ENCODE results near the gene NPAS2.

The NPAS2 gene, protein sequence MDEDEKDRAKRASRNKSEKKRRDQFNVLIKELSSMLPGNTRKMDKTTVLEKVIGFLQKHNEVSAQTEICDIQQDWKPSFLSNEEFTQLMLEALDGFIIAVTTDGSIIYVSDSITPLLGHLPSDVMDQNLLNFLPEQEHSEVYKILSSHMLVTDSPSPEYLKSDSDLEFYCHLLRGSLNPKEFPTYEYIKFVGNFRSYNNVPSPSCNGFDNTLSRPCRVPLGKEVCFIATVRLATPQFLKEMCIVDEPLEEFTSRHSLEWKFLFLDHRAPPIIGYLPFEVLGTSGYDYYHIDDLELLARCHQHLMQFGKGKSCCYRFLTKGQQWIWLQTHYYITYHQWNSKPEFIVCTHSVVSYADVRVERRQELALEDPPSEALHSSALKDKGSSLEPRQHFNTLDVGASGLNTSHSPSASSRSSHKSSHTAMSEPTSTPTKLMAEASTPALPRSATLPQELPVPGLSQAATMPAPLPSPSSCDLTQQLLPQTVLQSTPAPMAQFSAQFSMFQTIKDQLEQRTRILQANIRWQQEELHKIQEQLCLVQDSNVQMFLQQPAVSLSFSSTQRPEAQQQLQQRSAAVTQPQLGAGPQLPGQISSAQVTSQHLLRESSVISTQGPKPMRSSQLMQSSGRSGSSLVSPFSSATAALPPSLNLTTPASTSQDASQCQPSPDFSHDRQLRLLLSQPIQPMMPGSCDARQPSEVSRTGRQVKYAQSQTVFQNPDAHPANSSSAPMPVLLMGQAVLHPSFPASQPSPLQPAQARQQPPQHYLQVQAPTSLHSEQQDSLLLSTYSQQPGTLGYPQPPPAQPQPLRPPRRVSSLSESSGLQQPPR

DNA sequence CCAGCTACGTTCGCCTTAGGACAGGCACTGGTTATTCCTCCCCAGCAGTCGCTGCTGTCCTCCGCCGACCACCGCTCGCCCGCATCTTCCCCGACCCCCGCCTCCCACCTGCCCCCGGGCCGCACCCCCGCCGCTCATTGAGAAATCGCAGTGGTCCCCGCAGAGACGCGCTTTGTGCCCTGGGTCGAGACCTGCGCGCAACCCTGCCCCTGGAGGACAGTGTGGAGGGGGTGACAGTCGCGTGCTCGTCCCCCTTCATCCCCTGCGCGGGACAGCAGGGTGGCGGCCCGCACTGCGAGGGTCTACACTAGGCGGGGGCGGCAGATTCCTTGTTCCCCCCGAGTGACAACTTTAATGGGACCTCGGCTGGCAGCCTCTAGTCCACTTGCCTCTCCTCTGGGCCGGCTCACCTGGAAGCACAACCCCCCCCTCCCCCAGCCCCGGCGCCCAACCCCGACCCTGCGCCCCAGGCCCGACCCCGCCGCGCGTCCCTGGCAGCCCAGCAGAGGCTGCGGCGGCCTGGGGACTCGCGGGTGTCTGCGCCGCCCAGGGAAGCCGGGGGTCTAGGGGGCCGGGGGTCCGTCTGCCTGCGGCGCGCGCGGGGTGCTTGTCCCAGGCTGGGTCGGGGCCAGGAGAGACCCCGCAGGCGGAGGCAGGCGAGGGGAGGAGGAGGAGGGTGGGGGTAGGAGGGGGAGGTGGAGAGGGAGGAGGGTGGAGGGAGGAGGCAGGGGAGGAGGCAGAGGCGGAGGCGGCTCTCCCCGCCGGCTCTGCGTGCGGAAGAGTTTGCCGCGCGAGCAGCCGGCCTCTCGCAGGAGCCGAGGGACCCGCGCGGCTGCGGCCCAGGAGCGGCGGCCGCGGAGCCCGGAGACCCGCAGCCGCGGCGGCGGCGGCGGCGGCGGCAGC lies at the start of gene NPAS2:
NPAS2 (plus strand) TSS at position 770 of the 903 bp plus-strand sequence. CDS start 84,616 bp downstream, outside the sequence.
- no peak for DNase-seq (ENCODE audit: low spot score)

DNA sequence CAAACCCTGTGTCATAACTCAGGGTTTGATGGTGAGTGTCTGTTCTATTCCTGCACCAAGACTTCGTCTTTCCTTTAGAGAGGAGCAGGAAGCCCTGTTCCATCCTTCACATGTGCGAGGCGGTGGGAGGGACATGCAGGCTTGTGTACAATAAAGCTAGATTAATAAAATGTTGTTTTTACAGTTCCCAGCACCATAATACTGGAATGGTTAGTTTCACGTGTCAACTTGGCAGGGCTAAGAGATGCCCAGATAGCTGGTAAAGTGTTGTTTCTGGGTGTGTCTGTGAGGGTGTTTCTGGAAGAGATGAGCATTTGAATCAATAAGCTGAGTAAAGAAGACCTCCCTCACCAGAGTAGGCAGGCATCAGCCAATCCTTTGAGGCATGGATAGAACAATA lies 48.8 kb upstream of the NPAS2 start:
- DNase-seq (ENCODE audit: low spot score), result no peak

DNA sequence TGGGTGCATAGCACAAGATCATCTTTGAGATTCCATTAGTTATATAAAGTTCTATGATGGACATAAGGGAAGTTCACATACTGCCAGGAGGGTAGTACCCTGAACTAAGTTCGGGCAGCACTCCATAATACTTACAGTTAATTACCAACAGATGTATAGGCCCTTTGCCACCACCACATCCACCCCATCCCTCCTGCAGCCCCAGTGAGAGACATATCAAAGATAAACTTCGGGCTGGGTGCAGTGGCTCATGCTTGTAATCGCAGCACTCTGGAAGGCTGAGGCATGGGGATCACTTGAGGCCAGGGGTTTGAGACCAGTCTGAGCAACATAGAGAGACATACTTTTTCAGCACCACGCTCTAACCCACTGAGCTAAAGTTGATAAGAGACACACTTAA lies 46.4 kb upstream of the NPAS2 start:
- no peak for DNase-seq (ENCODE audit: low spot score)

DNA sequence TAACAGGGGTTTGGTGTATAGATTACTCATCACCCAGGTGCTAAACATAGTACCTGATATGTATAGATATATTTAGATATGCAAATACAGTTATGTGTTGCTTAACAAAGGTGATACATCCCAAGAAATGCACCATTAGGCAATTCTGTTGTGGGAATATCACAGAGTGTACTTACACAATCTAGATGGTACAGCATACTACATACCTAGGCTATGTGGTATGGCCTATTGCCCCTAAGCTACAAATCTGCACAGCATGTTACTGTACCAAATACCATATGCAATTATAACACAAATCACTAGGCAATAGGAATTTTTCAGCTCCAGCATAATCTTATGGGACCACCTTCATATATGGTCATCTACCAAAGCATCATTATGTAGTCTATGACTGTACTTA lies 43.5 kb upstream of the NPAS2 start:
- no peak for DNase-seq (ENCODE audit: low spot score)

DNA sequence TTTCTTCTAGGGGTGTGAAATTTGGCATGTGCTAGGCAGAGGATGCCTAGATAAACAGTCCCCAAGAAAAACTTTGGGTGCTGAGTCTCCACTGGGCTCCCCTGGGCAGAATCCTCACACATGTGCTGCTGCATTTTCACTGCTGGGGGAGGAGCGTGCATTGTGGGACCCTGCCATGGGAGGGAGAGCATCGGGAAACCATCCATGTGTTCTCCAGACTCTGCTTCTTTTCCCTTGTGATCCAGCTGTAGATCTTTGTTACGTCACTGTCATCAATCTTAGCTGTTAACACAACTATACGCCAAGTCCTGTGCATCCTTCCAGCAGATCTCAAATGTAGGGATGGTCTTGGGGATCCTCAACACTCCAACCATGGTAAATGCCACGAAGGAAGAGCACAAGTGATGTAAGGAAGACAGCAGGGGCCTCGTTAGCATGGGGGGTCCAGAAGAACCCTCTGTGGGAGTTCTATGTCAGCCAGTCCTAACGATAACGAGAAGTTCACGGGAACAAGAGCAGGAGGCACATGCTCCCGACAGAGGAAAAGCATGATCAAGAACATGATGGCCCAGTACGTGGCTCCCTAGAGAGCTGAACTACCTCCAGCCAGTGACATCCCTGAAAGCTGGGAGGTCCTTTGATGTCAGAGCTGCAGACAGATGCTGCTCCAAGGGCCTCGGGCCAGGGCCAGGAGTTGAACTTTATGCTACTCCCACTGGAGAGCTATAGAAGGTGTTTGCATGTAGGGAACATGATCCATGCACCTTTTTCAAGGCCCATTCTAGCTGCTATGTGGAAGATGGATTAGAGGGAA lies 41.1 kb upstream of the NPAS2 start:
- no peak for DNase-seq (ENCODE audit: low spot score)

DNA sequence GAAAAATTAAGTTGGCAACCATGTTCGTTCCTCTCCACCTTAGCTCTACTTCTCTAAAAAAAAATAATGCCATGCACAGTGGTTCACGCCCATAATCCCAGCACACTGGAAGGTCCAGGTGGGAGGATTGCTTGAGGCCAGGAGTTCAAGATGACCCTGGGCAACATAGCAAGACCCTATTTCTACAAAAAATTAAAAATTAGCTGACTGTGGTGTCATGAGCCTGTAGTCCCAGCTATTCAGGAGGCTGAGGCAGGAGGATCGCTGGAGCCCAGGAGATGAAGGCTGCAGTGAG lies 40.1 kb upstream of the NPAS2 start:
- no peak for DNase-seq (ENCODE audit: low spot score)

DNA sequence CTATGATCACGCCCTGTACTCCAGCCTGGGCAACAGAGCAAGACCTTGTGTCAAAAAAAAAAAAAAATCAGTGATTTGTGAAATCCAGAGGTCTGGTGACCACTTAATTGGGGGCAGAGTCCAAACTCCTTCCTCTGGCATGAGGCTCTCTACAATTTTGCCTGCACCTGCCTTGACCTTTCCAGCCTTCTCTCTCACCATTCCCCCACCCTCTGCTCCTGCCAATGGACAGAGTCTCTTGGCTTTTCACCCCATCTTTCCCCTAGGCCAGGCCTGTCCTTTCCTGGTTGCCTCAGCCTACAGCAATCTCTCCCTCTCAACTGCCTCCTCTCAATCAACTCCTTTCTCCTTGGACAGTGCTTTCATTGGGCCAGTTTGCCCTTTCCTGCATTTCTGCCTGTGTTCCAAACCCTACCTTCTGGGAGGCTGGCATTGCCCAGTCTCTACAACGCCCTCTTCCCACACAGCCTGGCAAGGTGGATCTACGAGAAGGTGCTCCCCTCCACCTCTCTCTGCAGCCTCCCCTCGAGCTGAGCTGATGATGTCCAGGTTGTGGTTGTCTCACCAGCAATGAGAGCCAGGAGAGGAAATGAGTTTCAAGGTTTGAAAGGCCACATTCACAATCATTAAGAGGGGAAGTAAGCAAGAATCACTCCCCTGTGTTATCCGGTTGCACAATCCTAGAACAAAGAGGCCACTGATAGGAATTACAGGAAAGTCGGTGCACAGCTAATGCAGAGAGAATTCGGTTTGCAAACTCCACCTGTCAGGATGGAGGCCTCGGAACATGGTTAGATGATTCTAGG lies 39.5 kb upstream of the NPAS2 start:
- DNase-seq (ENCODE audit: low spot score), result no peak

DNA sequence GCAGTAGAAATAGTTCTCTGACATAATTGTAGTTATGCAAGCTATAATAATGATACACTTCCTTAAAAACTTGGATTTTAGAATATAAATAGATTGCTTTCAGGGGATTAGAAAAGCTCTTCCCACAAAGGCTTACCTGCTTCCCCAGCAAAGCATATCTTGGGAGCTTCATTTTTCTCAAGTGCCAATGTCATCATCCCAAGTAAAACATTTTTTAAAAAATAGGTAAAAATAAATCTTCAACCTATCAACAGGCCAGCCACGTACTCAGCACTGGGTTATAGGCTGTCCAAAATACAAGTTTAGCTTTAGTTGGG lies 39.0 kb upstream of the NPAS2 start:
- no peak for DNase-seq (ENCODE audit: low spot score)

DNA sequence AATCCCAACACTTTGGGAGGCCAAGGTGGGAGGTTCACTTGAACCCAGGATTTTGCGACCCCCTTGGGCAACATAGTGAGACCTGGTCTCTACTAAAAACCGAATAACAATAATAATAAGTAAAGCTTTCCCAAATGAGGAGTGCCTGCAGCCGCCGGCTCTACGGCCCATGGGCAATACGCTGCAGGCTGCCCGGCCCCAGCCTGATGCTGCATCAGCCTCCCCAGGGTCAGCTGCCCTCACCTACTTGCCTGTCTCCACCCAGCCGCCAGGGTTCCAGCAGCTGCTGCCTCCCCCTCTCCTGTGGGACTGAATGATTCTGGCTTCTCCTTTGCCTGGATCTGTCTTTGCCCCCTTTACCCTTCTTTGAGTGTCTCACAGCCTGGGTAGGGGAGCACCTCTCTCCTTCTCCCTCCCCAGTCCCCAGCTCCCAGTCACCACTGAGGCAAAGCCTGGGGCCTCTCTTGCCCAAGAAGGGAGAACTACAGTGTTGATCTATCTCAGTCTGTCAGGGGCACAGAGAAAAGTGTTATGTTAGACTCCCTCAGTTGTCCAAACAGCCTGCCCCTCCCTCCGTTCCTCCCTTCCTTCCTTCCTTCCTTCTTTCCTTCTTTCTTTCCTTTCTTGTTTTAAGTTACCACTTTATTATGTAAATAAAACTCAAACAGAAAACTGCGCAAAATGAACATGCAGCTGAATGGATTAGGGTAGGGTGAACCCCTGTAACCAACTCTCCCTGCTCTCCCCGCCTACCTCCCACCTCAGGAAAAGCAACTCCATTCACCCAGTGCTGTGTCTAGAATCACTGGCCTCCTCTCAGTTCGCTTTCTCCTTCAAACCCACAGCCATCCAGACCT lies 38.2 kb upstream of the NPAS2 start:
- no peak for DNase-seq (ENCODE audit: low spot score)

DNA sequence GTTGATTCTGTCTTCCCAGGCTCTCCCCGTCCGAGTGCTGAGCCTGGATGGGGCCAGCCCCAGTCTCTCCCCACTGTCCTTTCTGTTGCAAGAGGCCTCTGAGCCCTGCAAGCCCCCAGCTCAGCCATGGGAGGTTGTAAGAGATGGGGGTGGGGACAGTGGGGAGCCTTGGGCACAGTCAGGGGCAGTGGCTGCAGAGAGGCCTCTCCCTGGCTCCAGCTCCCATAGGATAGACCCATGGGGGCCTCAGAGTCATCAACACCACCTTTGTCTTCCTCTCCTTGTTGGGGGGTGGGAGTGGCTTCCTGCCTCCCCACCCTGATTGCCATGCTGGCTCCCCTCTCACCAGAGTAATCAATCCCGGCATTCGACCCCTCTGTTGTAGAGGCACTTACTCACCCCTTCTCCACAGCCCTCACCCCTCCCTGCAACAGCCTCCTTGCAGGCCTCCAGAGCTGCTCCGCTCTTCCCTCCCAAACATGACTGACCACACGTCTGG lies 37.5 kb upstream of the NPAS2 start:
- DNase-seq (ENCODE audit: low spot score), result no peak

DNA sequence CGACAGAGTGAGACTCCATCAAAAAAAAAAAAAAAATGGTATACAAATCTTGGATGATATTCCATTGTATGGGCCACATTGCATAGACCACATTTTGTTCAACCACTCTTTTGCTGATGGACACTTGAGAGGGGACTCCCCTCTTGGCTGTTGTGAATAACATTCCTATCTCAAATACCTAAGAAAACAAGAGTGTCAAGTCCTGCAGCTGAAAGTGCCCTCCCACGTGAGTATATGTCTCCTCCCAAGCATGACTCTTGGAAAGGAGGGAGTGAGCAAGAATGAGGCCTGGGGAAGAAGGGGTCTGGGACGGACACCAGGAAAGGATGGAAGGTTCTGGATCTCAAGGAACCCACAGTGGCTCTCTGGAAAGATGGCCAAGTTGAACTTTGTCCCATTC lies 36.0 kb upstream of the NPAS2 start:
- DNase-seq (ENCODE audit: low spot score), result no peak

DNA sequence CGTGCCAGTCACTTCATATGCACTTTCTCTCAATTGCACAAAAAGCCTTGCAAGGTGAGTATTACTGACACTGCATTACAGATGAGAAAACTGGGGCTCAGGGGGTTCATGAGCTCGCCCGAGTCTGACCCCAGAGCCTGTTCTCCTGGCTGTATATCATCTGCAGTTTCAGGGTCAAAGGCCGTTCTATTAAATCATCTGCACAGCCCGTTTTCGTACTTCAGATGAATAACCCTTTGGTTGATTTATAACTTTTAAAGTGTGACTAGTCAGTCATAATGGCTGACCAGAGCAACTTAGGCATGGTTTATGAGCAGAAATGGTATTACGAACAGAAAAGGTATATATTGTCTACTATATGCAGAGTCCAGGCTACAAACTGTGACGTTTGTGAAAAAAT lies 35.3 kb upstream of the NPAS2 start:
- DNase-seq (ENCODE audit: low spot score), result no peak

DNA sequence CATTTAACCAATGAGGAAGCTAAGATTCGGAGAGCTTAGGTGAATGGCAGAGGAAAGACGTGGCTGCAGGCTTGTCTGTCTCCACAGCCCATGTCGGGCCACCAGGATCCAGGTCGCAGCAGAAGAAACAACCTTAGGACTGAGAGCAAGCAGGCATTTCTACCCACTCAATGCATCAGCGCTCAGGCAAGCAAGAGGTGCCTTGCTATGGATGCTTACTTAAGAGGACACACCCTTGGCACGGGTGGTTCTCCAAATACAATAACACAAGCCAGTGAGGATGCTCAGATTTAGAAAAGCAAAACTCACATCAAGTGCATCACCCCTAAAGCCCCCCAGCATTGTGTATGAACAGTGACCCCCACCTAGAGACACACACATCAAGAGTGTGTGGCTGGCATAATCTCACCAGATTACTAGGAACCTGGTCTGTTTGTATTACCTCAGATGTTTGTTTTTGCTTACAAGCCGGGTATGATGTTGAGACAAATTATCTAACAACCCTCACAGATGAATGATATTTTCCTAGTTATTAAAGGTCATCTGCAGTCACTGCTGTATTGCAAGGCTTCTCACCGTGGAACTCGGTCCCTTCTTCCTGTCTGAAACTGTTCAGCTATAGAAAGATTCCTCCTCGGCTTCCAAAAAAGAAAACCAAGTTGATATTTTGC lies 34.2 kb upstream of the NPAS2 start:
- no peak for DNase-seq (ENCODE audit: low spot score)

DNA sequence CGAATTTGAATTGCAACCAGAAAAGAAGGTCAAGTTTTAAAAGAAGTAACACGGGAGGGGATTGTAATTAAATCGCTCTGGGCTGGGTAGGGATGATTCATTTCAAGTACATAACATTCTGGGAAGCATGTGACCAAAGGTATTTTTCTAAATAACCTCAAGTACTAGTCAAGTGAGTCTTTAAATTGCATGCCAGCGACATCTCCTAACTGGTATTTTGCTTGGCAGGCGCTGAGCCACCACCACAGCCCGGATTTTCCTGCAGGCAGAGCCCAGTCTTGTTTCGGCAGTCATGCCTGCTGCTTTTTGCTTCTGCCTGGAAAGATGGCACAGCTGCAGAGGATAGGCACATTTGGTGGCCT lies 33.7 kb upstream of the NPAS2 start:
- DNase-seq (ENCODE audit: low spot score), result no peak

DNA sequence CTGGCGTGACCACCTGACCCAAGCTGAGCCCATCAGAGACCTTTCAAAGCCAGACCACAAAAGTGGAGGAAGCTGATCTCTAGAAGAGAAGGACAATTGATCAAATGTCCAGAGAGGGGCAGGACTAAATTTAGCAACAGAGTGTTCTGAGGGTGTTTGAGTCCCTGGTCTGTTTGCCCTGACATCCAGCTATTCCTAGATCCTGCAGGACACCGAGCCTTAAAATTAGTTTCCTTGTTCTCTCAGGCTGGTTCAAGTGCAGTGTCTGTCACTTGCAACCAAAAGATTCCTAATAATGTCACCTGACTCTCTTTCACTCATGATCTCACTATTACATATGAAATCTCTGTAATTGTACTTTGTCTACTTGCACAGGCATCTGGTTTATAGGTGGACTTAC lies 33.0 kb upstream of the NPAS2 start:
- no peak for DNase-seq (ENCODE audit: low spot score)

DNA sequence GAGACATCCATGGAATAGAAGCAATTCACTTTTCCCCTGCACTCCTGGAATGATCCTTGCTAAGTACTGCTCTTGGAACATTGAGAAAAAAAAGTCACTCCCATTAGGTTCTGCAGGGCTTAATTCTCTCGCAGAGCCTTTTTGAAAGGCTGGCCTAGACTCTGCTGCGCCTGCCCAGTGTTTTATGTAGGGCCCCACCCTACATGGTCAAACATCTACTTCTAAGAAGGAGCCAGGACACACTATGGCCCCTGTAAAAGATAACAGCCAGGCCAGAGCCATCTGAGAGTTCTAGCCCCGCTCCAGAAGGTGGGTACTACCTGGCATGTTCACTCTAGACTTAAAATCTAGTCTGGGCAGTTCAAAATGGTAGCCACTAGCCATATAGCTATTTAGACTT lies 30.6 kb upstream of the NPAS2 start:
- no peak for DNase-seq (ENCODE audit: low spot score)

DNA sequence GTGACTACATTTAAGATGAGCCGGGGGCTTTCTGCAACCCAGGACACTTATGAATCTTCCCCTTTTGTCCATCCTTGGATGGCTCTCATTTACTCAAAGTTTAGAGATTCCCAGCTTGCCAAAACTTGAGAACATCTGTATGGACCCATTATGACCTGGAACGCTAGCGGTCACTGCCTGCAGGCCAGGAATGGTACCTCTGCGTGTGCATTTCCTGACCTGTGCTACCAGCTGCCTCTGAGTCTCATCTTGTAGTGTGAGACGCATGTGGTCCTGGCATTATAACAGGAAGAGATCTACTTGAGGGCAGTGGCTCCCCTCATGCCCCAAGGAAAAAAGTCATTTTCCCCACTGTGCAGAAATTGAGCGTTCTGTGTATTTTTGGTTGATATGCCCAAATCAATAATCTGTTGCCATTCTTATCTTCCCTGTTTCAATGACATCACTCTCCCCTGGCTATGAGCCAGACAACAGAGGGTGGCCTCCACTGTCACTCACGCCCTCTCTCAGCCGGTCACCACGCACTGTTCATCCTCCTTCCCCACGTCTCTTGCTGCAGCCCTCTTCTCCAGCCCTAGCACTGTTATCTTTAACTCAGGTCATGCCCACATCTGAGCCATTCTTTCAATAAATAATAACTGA lies 28.5 kb upstream of the NPAS2 start:
- DNase-seq (ENCODE audit: low spot score), result no peak

DNA sequence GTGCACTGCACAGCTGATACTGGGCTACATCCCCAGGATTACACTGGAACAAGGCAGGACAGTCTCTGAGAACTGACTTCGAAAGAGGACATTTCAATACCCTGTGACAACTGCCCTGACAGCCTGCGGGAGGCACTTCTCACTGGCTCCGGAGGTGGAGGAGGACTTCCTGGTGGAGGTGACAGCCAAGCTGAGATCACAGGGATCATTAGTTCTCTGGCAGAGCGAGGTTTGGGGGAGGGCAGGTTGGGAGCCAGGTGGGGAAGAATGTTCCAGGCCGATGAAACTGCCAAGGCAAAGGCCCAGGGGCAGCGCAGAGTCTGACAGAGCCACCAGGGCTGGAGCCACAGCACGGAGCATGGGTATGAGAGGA lies 28.0 kb upstream of the NPAS2 start:
- no peak for DNase-seq (ENCODE audit: low spot score)

DNA sequence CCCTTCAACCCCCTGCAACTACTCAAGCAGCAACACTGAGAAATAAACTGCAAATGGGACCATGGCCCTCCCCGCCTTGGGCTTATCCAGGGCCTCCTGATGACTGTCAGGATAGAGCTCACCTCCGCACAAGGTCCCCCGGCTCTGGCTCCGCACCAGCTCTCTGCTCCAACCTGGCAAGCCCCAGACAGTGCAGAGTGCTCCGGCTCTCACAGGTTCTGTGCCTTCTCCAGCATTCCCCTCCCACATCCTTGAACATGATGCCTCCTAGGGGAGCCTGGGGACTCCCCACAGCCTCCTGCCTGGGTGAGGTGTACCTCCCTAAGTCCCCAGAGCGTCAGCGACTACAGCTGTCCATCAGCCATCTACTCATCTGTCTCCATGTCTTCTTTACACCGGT lies 26.7 kb upstream of the NPAS2 start:
- DNase-seq (ENCODE audit: low spot score), result no peak

Data from CD4-positive, alpha-beta T cell treated with Interleukin-15 for 4 hours (primary cell).